Measurements from ENCODE around the gene C18orf63. TPM values are rescaled to one million over a fixed set of nuclear protein-coding genes. Genes with fewer than 3 reads are reported as not detected.
"Not testable (repeated sequence)": the region's sequence is repeated elsewhere in the genome, so short reads cannot be mapped to it uniquely, and the experiment has no call there.

Gene C18orf63
- polyA plus RNA-seq, 1 donor from 2014 or later: not detected

- Histone ChIP-seq H3K27me3 (ENCODE audit: insufficient read depth, low read depth, low read length) (no peaks in the 10 kb centered on the region), H4K20me1 (ENCODE audit: insufficient read depth) (no peaks in the 10 kb centered on the region), H3K4me2 (ENCODE audit: low read length) (no peak overlapping the region), H3K4me3 (ENCODE audit: low read length) (no peak overlapping the region), H3K79me2 (replicated peaks; ENCODE audit: insufficient read depth, low read length) (no peaks in the 10 kb centered on the region), H3K9ac (ENCODE audit: low read length) (no peak overlapping the region), H3F3A (ENCODE audit: insufficient read depth, low read length, poor library complexity, severe bottlenecking) (no peaks in the 10 kb centered on the region), H3K9me3 (ENCODE audit: low read length) (no peaks in the 10 kb centered on the region), H2AFZ (ENCODE audit: low read depth, low read length) (no peak overlapping the region), H3K27ac (ENCODE audit: low read length) (no peak overlapping the region), H3K9me2 (ENCODE audit: insufficient read depth, low read length) (no peaks in the 10 kb centered on the region), H3K36me3 (ENCODE audit: insufficient read depth, low read length) (no peaks in the 10 kb centered on the region)
- no peak for TF ChIP-seq REST (IDR thresholded peaks at IDR 0.05; ENCODE audit: borderline replicate concordance)
Measured at GRCh38 chr18:74284980-74285355, 30.7 kb upstream of the C18orf63 start.

GRCh38 chr18:74285583-74285982 lies 30.1 kb upstream of the C18orf63 start:
- H3K79me2 ChIP-seq (replicated peaks; ENCODE audit: insufficient read depth, low read length); H3K9ac ChIP-seq (ENCODE audit: low read length); H3K9me2 ChIP-seq (ENCODE audit: insufficient read depth, low read length); H3K9me3 ChIP-seq (ENCODE audit: low read length); H3K4me3 ChIP-seq (ENCODE audit: low read length); H3K27me3 ChIP-seq (ENCODE audit: insufficient read depth, low read depth, low read length); H3K4me2 ChIP-seq (ENCODE audit: low read length); H3K36me3 ChIP-seq (ENCODE audit: insufficient read depth, low read length); H3F3A ChIP-seq (ENCODE audit: insufficient read depth, low read length, poor library complexity, severe bottlenecking); H4K20me1 ChIP-seq (ENCODE audit: insufficient read depth); H2AFZ ChIP-seq (ENCODE audit: low read depth, low read length); H3K27ac ChIP-seq (ENCODE audit: low read length): not testable (repeated sequence)

- Histone ChIP-seq H3K36me3 (ENCODE audit: insufficient read depth, low read length) (no peaks in the 10 kb centered on the region), H3K27ac (ENCODE audit: low read length) (no peak overlapping the region), H4K20me1 (ENCODE audit: insufficient read depth) (no peaks in the 10 kb centered on the region), H3K9ac (ENCODE audit: low read length) (no peak overlapping the region), H3K4me3 (ENCODE audit: low read length) (no peak overlapping the region), H2AFZ (ENCODE audit: low read depth, low read length) (no peak overlapping the region), H3K4me2 (ENCODE audit: low read length) (no peak overlapping the region), H3K9me3 (ENCODE audit: low read length) (no peaks in the 10 kb centered on the region), H3F3A (ENCODE audit: insufficient read depth, low read length, poor library complexity, severe bottlenecking) (no peaks in the 10 kb centered on the region), H3K79me2 (replicated peaks; ENCODE audit: insufficient read depth, low read length) (no peaks in the 10 kb centered on the region), H3K9me2 (ENCODE audit: insufficient read depth, low read length) (no peaks in the 10 kb centered on the region), H3K27me3 (ENCODE audit: insufficient read depth, low read depth, low read length) (no peaks in the 10 kb centered on the region)
- no peak for TF ChIP-seq TAF1 (IDR thresholded peaks at IDR 0.05; ENCODE audit: low read depth)
- TF ChIP-seq EP300 (conservative IDR thresholded peaks at IDR 0.05; ENCODE audit: poor library complexity, severe bottlenecking): no peak
- no peak for TF ChIP-seq MXI1 (conservative IDR thresholded peaks at IDR 0.05; ENCODE audit: poor library complexity, severe bottlenecking)
- no peak for TF ChIP-seq EZH2 (IDR thresholded peaks at IDR 0.05; ENCODE audit: borderline replicate concordance, insufficient read depth, low read length, poor library complexity, severe bottlenecking)
- TF ChIP-seq REST (IDR thresholded peaks at IDR 0.05; ENCODE audit: borderline replicate concordance): no peak
- no peak for TF ChIP-seq CTCF (IDR thresholded peaks at IDR 0.05; ENCODE audit: poor library complexity, severe bottlenecking)
- no peak for TF ChIP-seq POLR2AphosphoS5 (IDR thresholded peaks at IDR 0.05)
- no peak for TF ChIP-seq RAD21 (conservative IDR thresholded peaks at IDR 0.05)
- TF ChIP-seq SMC3 (conservative IDR thresholded peaks at IDR 0.05; ENCODE audit: poor library complexity): no peak
Measured at GRCh38 chr18:74286106-74286855, 29.4 kb upstream of the C18orf63 start.

Measured in neural cell (in vitro differentiated cells).